Thoracic aorta (tissue), 2 donors: ENCODE measurements around the gene SLC13A3. TPM values are rescaled to one million over a fixed set of nuclear protein-coding genes. Genes with fewer than 3 reads are reported as not detected.

Source experiments
- ATAC-seq: fragments of 150-250 bp; one replicate; pipeline ENCODE4 v1.8.0; 2017; ENCODE audit warnings: low read depth; ENCODE audit not compliant: insufficient number of reproducible peaks, low FRiP score
- DNase-seq: peaks from one replicate; pipeline ENCODE4 v3.0.0-alpha.2; 2020; ENCODE audit warnings: low spot score
- H3K27ac ChIP-seq, 2 donors: fragments of 200-600 bp; sonication (generic); 1 replicate in 1 of 2; 2 replicates in 1 of 2; pipeline ENCODE4 v1.5.1; 2016; ENCODE audit warnings: mild to moderate bottlenecking in 2 of 2, moderate library complexity in 2 of 2
- H3K27me3 ChIP-seq: fragments of 200-600 bp; sonication (generic); replicated peaks from 2 replicates; pipeline ENCODE4 v1.6.0; 2016; ENCODE audit warnings: mild to moderate bottlenecking; ENCODE audit not compliant: insufficient read depth
- H3K36me3 ChIP-seq: fragments of 200-600 bp; sonication (generic); one replicate; pipeline ENCODE4 v1.5.1; 2016
- H3K4me1 ChIP-seq, 2 donors: fragments of 200-600 bp; sonication (generic); 1 replicate in 1 of 2; 2 replicates in 1 of 2; pipeline versions ENCODE4 v1.5.1 to v1.6.0; 2016; ENCODE audit warnings: low read depth in 2 of 2, mild to moderate bottlenecking in 1 of 2; ENCODE audit not compliant: control insufficient read depth in 1 of 2
- H3K4me3 ChIP-seq: fragments of 200-600 bp; sonication (generic); 2 replicates; pipeline ENCODE4 v1.5.1; 2016; ENCODE audit warnings: mild to moderate bottlenecking
- H3K9me3 ChIP-seq: fragments of 200-600 bp; sonication (generic); 2 replicates; pipeline ENCODE4 v1.5.1; 2016
- CTCF ChIP-seq: fragments of 200-600 bp; sonication (generic); IDR thresholded peaks from one replicate; pipeline ENCODE4 v1.5.1; 2019; ENCODE audit warnings: antibody characterized with exemption
- total RNA-seq, 2 donors: library from RNA; depleted of rRNA; stranded (reverse); fragments of >200 nt; gene quantifications; one replicate each; pipeline versions ENCODE4 v1.1.0 to v1.2.3, GENCODE V29; 2016

SLC13A3 gene
- total RNA-seq, 2 donors from 2014 or later, result 3.2 to 4.9 TPM

- no peak within 1 kb of the TSS for H3K27ac ChIP-seq
- H3K36me3 ChIP-seq, result no peaks in the 10 kb centered on the region
- no peak for DNase-seq
Observed at GRCh38 chr20:46550461-46550860, 100.8 kb downstream of the SLC13A3 start, which contains the start of gene OCSTAMP. Gene OCSTAMP (minus strand): TSS chr20:46550654. CDS start chr20:46550560, 94 bp downstream.

GRCh38 chr20:46549188-46549972 is 101.9 kb downstream of the SLC13A3 start:
- Histone ChIP-seq H3K9me3 (no peaks in the 10 kb centered on the region), H3K4me1 (no peaks in the 10 kb centered on the region), H3K4me3 (no peak overlapping the region), H3K36me3 (no peaks in the 10 kb centered on the region), H3K27ac (no peak overlapping the region), H3K27me3 (no peaks in the 10 kb centered on the region)
- no peak for TF ChIP-seq CTCF
- DNase-seq (no peak), ATAC-seq (no peak)

More at GRCh38 chr20:46550461-46550860, 100.8 kb downstream of the SLC13A3 start, which contains the start of gene OCSTAMP:
- Histone ChIP-seq H3K4me1 (no peaks in the 10 kb centered on the region), H3K9me3 (no peaks in the 10 kb centered on the region), H3K4me3 (no peak within 1 kb of the TSS), H3K27me3 (no peaks in the 10 kb centered on the region)
- TF ChIP-seq CTCF, result no peak
- ATAC-seq, result no peak

GRCh38 chr20:46548688-46549087 is 102.6 kb downstream of the SLC13A3 start:
- DNase-seq, result no peak
- Histone ChIP-seq H3K4me3 (no peak overlapping the region), H3K4me1 (no peaks in the 10 kb centered on the region), H3K27me3 (no peaks in the 10 kb centered on the region), H3K9me3 (no peaks in the 10 kb centered on the region), H3K27ac (no peak overlapping the region), H3K36me3 (no peaks in the 10 kb centered on the region)
- TF ChIP-seq CTCF, result no peak
- no peak for ATAC-seq

GRCh38 chr20:46547995-46548394 is 103.3 kb downstream of the SLC13A3 start:
- no peak for DNase-seq
- Histone ChIP-seq H3K36me3 (no peaks in the 10 kb centered on the region), H3K27me3 (no peaks in the 10 kb centered on the region), H3K27ac (no peak overlapping the region), H3K4me1 (no peaks in the 10 kb centered on the region), H3K4me3 (no peak overlapping the region), H3K9me3 (no peaks in the 10 kb centered on the region)
- ATAC-seq, result no peak
- no peak for TF ChIP-seq CTCF

GRCh38 chr20:46546936-46547335 is 104.3 kb downstream of the SLC13A3 start:
- Histone ChIP-seq H3K9me3 (no peaks in the 10 kb centered on the region), H3K4me1 (no peaks in the 10 kb centered on the region), H3K27ac (no peak overlapping the region), H3K27me3 (no peaks in the 10 kb centered on the region), H3K36me3 (no peaks in the 10 kb centered on the region), H3K4me3 (no peak overlapping the region)
- ATAC-seq (no peak), DNase-seq (no peak)
- TF ChIP-seq CTCF, result no peak
